Measurements from ENCODE around the gene PHF20.
"Not testable (repeated sequence)": the region's sequence is repeated elsewhere in the genome, so short reads cannot be mapped to it uniquely, and the experiment has no call there.

Gene PHF20

DNA sequence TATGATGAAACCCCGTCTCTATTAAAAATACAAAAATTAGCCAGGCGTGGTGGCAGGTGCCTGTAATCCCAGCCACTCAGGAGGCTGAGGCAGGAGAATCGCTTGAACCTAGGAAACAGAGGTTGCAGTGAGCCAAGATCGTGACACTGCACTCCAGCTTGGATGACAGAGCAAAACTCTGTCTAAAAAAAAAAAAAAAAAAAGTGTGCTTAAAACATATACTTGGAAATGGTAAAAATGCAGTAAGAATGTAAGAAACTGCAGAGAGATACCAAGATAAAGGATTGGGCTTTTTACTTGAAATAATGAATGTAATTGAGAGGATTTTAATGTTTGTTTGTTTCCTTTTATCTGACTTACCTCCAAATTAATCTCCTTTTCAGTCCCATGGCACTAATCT, 129.4 kb downstream of the PHF20 start:
- H3K36me3 Mint-ChIP-seq, result peaks cover 18% of the 10 kb centered on the region

DNA sequence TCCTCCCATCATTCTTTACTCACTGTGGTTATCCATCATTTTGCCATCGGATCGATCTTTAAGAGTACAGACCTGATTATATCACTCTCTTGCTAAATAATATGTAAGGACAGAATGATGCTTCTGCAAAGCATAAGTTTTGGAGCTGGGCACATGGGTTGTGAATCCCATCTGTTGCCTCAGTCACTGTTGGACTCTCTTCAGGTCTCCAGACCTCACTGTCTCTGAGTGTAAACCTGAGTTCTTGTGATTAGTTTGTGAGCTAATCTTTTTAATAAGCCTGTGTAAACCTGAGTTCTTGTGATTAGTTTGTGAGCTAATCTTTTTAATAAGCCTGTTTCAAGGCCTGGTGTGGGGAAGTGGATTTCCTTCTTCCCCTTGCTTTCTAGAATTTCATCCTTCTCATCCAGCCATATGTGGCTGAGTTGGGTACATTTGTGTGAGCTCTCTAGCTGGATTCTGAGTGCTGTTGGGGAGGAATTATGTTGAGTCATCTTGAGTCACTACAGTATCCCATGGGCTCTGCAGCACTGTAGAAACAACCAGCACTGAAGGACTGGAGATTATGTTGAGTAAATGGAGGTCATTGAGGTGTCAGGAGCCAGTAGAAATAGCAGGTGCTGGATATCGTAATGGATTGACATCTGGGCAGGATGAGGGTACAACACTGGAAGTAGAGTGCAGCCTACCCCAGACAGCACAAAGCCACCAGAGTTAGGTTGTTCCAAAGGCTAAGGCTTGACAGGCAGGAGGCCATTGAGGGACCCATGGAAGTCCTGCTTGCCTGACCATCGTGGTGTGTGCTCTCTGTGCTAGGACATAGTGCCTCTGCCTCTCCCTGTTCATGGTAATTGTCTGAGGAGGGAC, 130.1 kb downstream of the PHF20 start:
- no peaks in the 10 kb centered on the region for H3K27me3 Mint-ChIP-seq
- no peaks in the 10 kb centered on the region for H3K9me3 Mint-ChIP-seq
- H3K27ac Mint-ChIP-seq, result peak overlapping the region; percentile 47
- peaks cover 25% of the 10 kb centered on the region for H3K4me1 Mint-ChIP-seq
- H3K4me3 Mint-ChIP-seq, result no peak overlapping the region
- H3K36me3 Mint-ChIP-seq, result peaks cover 16% of the 10 kb centered on the region

More for the DNA sequence above, 129.4 kb downstream of the PHF20 start:
- H3K27ac Mint-ChIP-seq, result peak overlapping the region; percentile 47
- H3K27me3 Mint-ChIP-seq, H3K9me3 Mint-ChIP-seq, H3K4me3 Mint-ChIP-seq: not testable (repeated sequence)
- peaks cover 22% of the 10 kb centered on the region for H3K4me1 Mint-ChIP-seq

DNA sequence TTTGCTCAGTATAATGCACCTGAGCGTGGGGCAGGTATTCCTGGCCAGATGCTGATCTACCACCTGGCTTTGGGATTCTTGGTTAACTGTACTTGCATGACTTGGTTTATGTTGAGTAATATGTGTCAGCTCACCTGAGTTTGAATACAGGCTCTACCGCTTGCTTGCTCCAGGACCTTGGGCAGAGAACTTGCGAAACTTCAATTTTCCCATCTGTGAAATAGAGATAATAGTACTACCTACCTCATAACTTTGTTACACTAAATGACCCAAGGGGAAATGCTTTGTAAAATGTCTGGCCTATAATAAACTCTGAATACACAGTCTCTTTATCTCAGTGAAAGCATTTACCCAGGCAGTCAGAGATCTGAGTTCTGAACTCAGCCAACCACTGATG, 130.7 kb downstream of the PHF20 start:
- H3K4me3 Mint-ChIP-seq, result no peak overlapping the region
- H3K36me3 Mint-ChIP-seq, result peaks cover 16% of the 10 kb centered on the region

DNA sequence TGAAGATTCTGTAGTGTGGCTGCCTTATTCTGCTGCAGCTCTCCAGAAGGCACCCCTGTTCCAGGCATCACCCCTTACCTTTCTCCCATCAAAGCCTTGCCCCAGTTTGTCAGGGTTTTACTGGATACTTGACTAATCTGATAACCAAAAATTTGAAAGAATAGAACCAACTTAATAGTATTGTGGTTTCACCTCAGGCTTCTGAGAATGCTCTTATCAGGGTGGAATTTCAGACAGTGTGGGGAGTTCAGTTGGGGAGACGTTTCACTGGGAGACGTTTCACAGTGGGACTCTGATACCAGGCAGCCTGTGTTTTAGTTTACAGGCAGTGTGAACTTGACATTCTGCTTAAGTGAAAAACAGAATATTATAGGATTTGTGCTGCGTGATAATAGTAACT, 132.0 kb downstream of the PHF20 start:
- no peaks in the 10 kb centered on the region for H3K27me3 Mint-ChIP-seq
- peaks cover 16% of the 10 kb centered on the region for H3K36me3 Mint-ChIP-seq
- peaks cover 37% of the 10 kb centered on the region for H3K4me1 Mint-ChIP-seq
- no peaks in the 10 kb centered on the region for H3K9me3 Mint-ChIP-seq
- H3K27ac Mint-ChIP-seq, result no peak overlapping the region
- H3K4me3 Mint-ChIP-seq, result no peak overlapping the region

More for the DNA sequence above, 130.7 kb downstream of the PHF20 start:
- Mint-ChIP-seq H3K27ac (no peak overlapping the region), H3K27me3 (no peaks in the 10 kb centered on the region), H3K9me3 (no peaks in the 10 kb centered on the region), H3K4me1 (peaks cover 25% of the 10 kb centered on the region)

DNA sequence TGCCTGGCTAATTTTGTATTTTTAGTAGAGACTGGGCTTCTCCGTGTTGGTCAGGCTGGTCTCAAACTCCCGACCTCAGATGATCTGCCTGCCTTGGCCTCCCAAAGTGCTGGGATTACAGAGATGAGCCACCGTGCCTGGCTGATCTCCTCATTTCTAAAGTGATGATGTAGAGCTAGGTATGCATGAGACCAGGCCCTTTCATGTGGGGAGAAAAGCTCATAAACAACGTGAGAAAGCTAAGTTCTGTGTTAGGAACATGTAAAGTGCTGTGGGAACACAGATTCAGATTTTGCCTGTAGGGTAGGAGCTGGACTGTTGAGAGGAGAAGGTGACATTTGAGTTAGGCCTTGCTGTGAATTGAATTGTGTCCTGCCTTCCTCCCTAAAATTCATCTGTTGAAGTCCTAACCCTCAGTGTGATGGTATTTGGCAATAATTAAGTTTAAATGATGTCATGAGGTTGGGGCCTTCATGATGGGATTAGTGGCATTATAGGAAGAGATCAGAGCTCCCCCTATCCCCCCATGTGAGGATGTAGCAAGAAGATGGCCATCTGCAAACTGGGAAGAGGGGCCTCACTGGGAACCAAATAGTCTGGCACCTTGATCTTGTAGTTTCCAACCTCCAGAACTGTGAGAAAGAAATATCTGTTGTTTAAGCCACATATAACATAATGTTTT, 133.3 kb downstream of the PHF20 start:
- peaks cover 46% of the 10 kb centered on the region for H3K4me1 Mint-ChIP-seq
- no peak overlapping the region for H3K4me3 Mint-ChIP-seq
- H3K9me3 Mint-ChIP-seq, result no peaks in the 10 kb centered on the region
- peak overlapping the region; percentile 51 for H3K27ac Mint-ChIP-seq
- H3K27me3 Mint-ChIP-seq, result no peaks in the 10 kb centered on the region
- H3K36me3 Mint-ChIP-seq, result peaks cover 16% of the 10 kb centered on the region

DNA sequence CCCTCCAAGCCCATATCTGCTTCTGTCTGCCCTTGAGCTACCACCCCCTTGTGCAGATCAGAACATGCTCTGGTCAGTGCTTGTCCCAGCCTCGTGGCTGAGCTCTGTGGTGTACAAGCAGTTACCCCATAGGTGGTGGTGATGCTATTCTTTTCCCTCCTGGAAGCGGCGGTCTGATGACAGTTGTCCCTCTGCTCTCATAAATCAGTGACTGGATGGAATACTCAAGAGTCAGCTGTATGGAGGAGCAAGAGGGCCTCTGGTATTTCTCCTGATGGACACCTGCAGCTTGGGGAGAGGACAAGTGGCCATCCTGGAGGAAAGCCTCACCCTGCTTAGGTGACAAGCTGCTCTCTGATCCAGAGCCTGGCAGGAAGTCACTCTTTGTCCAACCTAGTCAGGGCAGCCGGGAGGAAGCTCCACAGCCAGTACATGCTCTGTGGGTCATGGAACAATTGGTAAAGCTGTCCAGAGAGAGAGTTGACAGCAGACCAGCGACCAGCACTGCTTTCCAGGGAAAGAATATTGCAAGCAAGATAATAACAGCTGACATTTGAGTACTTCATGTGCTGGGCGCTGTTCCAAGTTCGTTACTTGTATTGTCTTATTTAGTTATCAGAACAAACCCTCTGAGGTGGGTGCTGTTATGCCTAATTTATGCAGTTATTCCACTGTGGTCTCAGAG, 135.3 kb downstream of the PHF20 start:
- H3K36me3 Mint-ChIP-seq, result peaks cover 14% of the 10 kb centered on the region

DNA sequence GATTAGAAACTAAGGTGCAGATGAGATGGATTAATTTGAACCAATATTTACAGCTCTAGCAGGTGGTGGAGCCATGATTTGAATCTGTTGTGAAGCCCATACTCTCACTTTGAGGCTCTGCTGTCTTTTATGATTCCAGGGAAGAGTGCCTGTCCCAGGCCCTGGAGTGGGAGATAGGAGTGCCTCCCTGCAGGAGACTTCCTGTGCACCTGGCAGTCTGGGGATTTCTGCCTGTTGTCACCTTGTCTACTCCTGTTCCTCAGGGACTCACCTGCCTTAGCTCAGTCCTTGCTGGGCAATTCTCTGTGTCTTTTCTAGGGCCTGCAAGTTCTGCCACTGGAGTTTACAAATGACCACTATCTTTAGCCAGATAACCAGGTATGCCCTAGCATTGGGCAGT, 136.2 kb downstream of the PHF20 start:
- peaks cover 12% of the 10 kb centered on the region for H3K36me3 Mint-ChIP-seq
- H3K4me3 Mint-ChIP-seq, result no peak overlapping the region
- no peak overlapping the region for H3K27ac Mint-ChIP-seq
- no peaks in the 10 kb centered on the region for H3K27me3 Mint-ChIP-seq
- H3K4me1 Mint-ChIP-seq, result peaks cover 33% of the 10 kb centered on the region
- no peaks in the 10 kb centered on the region for H3K9me3 Mint-ChIP-seq

More for the DNA sequence above, 135.3 kb downstream of the PHF20 start:
- no peak overlapping the region for H3K27ac Mint-ChIP-seq
- no peaks in the 10 kb centered on the region for H3K9me3 Mint-ChIP-seq
- H3K27me3 Mint-ChIP-seq, result no peaks in the 10 kb centered on the region
- no peak overlapping the region for H3K4me3 Mint-ChIP-seq
- peaks cover 38% of the 10 kb centered on the region for H3K4me1 Mint-ChIP-seq

DNA sequence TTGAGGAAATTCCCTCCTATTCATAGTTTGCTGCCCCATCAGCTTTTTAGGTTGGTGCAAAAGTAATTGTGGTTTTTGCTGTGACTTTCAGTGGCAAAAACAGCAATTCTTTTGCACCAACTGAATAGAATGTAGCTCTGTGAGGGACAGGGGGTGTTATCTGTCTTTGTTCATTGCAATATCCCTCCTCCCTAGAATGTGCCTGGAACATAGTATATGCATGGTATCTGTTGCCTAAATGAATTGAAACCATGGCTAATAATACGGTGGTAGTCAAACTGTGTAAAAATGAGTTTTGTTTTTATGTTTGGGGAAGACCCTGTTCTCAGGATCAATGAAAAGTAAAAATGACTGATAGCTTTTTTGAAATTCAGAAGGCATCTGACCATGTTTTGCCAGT, 137.4 kb downstream of the PHF20 start:
- H3K4me1 Mint-ChIP-seq, result peaks cover 33% of the 10 kb centered on the region
- H3K4me3 Mint-ChIP-seq, result no peak overlapping the region
- no peaks in the 10 kb centered on the region for H3K27me3 Mint-ChIP-seq
- no peak overlapping the region for H3K27ac Mint-ChIP-seq
- H3K9me3 Mint-ChIP-seq, result no peaks in the 10 kb centered on the region
- H3K36me3 Mint-ChIP-seq, result peaks cover 14% of the 10 kb centered on the region

DNA sequence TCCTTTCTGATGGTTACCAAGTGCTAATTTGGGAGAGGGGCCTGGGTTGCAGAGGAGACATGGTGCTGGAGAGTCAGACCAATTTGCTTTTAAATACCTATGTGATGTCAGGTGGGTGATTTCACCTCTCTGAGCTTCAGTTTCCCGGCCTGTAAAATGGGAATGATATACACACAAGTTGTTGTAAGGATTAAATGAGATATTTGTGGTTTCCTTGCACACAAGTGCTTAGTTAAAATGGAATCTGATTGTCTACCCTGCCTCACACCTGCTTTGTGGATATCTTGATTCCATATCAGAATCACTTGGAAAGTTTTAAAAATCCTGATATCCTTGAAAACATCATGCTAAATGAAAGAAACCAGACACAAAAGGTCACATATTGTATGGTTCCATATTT, 138.0 kb downstream of the PHF20 start:
- H3K4me3 Mint-ChIP-seq, result no peak overlapping the region
- no peaks in the 10 kb centered on the region for H3K27me3 Mint-ChIP-seq
- H3K9me3 Mint-ChIP-seq, result no peaks in the 10 kb centered on the region
- H3K27ac Mint-ChIP-seq, result peak overlapping the region; percentile 55
- peaks cover 16% of the 10 kb centered on the region for H3K36me3 Mint-ChIP-seq
- H3K4me1 Mint-ChIP-seq, result peaks cover 31% of the 10 kb centered on the region

DNA sequence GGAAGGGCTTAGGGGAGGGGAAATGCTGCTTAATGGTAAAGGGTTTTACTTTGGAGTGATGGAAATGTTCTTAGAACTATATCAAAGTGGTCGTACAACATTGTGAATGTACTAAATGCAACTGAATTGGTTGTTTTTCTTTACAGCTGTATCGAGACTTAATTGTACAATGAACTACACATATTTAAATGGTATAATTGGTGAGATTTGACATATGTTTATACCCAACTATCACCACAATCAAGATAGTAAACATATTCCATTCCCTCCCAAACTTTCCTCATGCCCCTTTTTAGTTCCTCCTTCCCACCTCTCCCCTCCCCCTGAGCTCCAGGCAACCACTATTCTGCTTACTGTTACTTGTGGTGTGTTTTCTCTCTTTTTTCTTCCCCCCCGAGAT, 138.4 kb downstream of the PHF20 start:
- Mint-ChIP-seq H3K4me3 (no peak overlapping the region), H3K27ac (peak overlapping the region; percentile 55), H3K27me3 (no peaks in the 10 kb centered on the region), H3K9me3 (no peaks in the 10 kb centered on the region), H3K4me1 (peaks cover 26% of the 10 kb centered on the region), H3K36me3 (peaks cover 14% of the 10 kb centered on the region)

DNA sequence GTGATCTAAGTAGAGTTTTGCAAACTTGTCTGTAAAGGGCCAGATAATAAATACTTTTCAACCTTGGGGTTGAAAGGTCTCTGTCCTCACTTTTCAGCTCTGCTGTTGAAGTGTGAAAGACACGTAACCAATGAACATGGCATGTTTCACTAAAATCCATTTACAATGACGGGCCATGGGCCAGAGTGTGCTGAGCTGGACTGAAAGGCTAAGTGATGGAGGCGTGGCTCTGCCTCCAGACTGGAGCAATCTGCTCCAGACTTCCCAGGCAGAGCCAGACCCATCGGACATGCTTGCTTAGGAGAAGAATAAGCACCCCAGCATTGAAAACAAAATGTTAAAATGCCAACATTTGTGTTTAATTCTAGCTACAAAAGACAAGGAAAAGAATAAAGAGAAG, 141.1 kb downstream of the PHF20 start:
- no peaks in the 10 kb centered on the region for H3K27me3 Mint-ChIP-seq
- no peaks in the 10 kb centered on the region for H3K9me3 Mint-ChIP-seq
- H3K4me3 Mint-ChIP-seq, result no peak overlapping the region
- peak overlapping the region; percentile 57 for H3K27ac Mint-ChIP-seq
- peaks cover 17% of the 10 kb centered on the region for H3K4me1 Mint-ChIP-seq
- peaks cover 10% of the 10 kb centered on the region for H3K36me3 Mint-ChIP-seq

DNA sequence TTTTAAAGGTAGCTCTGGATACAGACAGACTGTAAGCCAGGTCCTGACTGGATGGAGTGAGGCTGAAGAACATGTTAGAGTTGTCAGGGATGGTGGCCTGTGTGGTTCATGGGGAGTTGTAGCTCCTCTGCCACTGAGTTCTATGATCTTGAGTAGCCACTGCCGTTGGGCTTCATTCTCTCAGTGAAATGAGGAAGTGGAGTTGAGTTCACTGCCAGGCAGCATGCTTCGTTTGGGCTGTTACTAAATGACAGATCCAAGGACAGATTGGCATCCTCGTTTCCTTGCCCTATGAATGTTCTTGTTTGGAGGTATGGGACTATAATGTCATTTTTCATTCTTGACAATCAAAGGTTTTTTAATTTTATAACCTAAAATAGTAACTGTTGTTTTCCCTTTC, 145.3 kb downstream of the PHF20 start:
- Mint-ChIP-seq H3K9me3 (no peaks in the 10 kb centered on the region), H3K4me1 (no peaks in the 10 kb centered on the region), H3K27ac (peak overlapping the region; percentile 35), H3K36me3 (peaks cover 13% of the 10 kb centered on the region), H3K27me3 (no peaks in the 10 kb centered on the region), H3K4me3 (no peak overlapping the region)

DNA sequence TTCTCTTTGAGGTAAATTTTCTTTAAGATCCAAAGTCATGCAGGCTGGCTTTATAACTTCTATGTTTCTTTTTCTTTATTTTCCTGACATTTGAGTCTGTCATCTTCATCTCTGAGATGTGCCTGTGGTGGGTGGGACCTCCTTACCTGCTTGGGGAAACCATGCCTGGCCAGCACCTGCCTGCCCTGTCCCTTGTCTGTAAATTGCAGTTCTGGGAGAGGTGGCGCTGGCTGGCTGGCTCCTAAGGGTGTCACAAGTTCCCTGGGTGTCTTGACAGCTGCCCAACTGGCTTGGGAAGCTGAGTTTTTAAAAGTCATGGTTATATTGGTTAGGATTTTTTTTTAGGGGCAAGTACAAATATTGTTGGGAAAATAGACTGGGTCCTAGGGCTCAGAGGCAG, 146.2 kb downstream of the PHF20 start:
- Mint-ChIP-seq H3K27ac (peak overlapping the region; percentile 5), H3K4me1 (no peaks in the 10 kb centered on the region), H3K27me3 (no peaks in the 10 kb centered on the region), H3K36me3 (peaks cover 11% of the 10 kb centered on the region), H3K4me3 (no peak overlapping the region), H3K9me3 (no peaks in the 10 kb centered on the region)

DNA sequence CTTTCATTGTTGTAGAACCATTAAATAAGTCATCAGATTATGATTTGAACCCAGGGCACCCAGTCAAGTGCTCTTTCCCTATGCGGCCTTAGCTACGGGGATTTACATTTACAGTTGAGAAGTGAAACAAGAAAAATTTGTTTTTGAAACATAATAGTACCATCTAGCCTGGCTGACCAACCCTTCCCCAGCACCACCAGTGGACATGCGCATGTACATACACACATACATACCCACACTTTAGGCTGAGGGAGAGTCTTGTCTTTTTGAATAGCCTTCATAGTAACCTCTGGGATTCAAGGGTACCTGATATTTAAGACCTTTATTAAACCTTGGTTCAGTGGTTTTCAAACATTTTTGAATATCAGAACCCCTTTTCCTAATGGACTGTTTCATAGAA, 148.7 kb downstream of the PHF20 start:
- no peaks in the 10 kb centered on the region for H3K4me1 Mint-ChIP-seq
- no peak overlapping the region for H3K4me3 Mint-ChIP-seq
- H3K27ac Mint-ChIP-seq, result no peak overlapping the region
- H3K36me3 Mint-ChIP-seq, result peaks cover 8% of the 10 kb centered on the region
- H3K9me3 Mint-ChIP-seq, result no peaks in the 10 kb centered on the region
- no peaks in the 10 kb centered on the region for H3K27me3 Mint-ChIP-seq

DNA sequence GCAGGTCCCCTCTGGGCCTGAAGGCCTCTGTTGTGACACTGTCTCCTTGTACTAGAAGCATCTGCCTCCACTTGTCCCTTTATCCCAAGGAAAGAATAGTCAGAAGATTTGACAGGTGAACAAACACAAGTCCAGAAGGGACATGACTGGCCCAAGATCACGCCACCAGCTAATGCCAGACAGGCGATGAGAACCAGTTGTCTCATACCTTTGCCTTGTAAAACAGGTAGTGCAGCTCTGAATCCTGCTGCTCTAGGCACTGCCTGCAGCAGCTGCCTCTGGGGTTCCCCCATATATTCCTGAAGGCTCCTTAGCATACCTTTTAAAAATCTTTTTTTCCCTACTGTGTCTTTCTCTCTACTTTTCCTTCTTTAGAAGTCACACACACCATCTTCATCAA, 157.5 kb downstream of the PHF20 start:
- Mint-ChIP-seq H3K27me3 (no peaks in the 10 kb centered on the region), H3K36me3 (peaks cover 18% of the 10 kb centered on the region), H3K27ac (no peak overlapping the region), H3K4me1 (peaks cover 4% of the 10 kb centered on the region), H3K4me3 (no peak overlapping the region), H3K9me3 (no peaks in the 10 kb centered on the region)

DNA sequence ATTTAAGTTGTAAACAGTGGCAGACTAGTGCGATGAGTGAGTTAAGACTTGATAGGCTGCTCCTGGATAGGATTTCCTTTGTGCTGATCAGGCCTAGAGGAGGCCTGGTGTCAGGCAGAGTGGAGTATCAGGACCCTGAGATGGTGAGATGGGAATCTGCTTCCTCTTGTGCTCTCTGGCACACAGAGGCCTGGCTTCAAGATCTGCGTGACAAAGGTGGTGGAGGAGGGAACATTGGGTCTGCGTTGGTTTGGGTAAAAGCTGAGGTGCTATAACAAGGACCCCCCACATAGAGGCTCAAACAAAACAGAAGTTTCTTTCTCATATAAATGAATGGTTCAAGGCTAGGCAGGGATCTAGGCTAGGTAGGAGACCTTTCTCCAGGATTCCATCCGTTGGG, 162.2 kb downstream of the PHF20 start:
- peaks cover 9% of the 10 kb centered on the region for H3K36me3 Mint-ChIP-seq
- peaks cover 4% of the 10 kb centered on the region for H3K4me1 Mint-ChIP-seq
- no peaks in the 10 kb centered on the region for H3K27me3 Mint-ChIP-seq
- H3K27ac Mint-ChIP-seq, result peak overlapping the region; percentile 59
- H3K9me3 Mint-ChIP-seq, result no peaks in the 10 kb centered on the region
- no peak overlapping the region for H3K4me3 Mint-ChIP-seq
